Kidney (tissue), 14 donors: ENCODE data around the gene LAMTOR2. TPM values are rescaled to one million over a fixed set of nuclear protein-coding genes. Genes with fewer than 3 reads are reported as not detected.
"Not testable (repeated sequence)": the region's sequence is repeated elsewhere in the genome, so short reads cannot be mapped to it uniquely, and the experiment has no call there.

ENCODE experiments used
- DNase-seq, 5 donors: peaks; one replicate each; pipeline ENCODE4 v3.0.0-alpha.2; 2013 to 2020
- FAIRE-seq: peaks from 2 replicates; lab custom pipeline; 2012; peaks lifted over from hg19 to GRCh38; lab: Jason Lieb, UNC
- H3K27ac ChIP-seq, 2 donors: one replicate each; pipeline ENCODE4 v1.7.0; 2013; ENCODE audit warnings: low read depth in 2 of 2, low read length in 2 of 2, inconsistent platforms in 1 of 2
- H3K27me3 ChIP-seq: one replicate; pipeline ENCODE4 v1.7.1; 2013; ENCODE audit warnings: low read length, inconsistent platforms; ENCODE audit not compliant: control insufficient read depth, insufficient read depth
- H3K36me3 ChIP-seq, 3 donors: one replicate each; pipeline versions ENCODE4 v1.7.0 to v1.7.1; 2013; ENCODE audit warnings: low read length in 3 of 3, control low read depth in 1 of 3, inconsistent platforms in 1 of 3; ENCODE audit not compliant: insufficient read depth in 3 of 3, control insufficient read depth in 2 of 3
- H3K4me1 ChIP-seq, 3 donors: one replicate each; pipeline versions ENCODE4 v1.7.0 to v1.7.1; 2013; ENCODE audit warnings: low read length in 3 of 3, inconsistent platforms in 1 of 3, low read depth in 1 of 3; ENCODE audit not compliant: control insufficient read depth in 2 of 3, insufficient read depth in 2 of 3
- H3K4me3 ChIP-seq, 3 donors: one replicate each; pipeline versions ENCODE4 v1.7.0 to v1.8.1; 2013; ENCODE audit warnings: low read length in 3 of 3, control low read depth in 1 of 3, inconsistent platforms in 1 of 3
- H3K9ac ChIP-seq, 3 donors: one replicate each; pipeline versions ENCODE4 v1.7.0 to v1.7.1; 2013; ENCODE audit warnings: low read length in 3 of 3, control low read depth in 1 of 3, inconsistent platforms in 1 of 3
- H3K9me3 ChIP-seq, 3 donors: one replicate each; pipeline versions ENCODE4 v1.7.0 to v1.7.1; 2013; ENCODE audit warnings: low read length in 3 of 3, control low read depth in 1 of 3, inconsistent platforms in 1 of 3; ENCODE audit not compliant: control insufficient read depth in 2 of 3, insufficient read depth in 1 of 3
- CTCF ChIP-seq: IDR thresholded peaks from 3 replicates; pipeline ENCODE4 v1.5.1; 2012; ENCODE audit warnings: mild to moderate bottlenecking, moderate library complexity, borderline replicate concordance; ENCODE audit not compliant: insufficient read depth; ENCODE audit errors: extremely low read depth
- intact Hi-C: fragments of 100-400 bp; cut with DNase I; formaldehyde crosslinking; loops from one replicate; pipeline ENCODE4 v1.11.1; 2022
- polyA plus RNA-seq: library from polyadenylated mRNA; stranded (reverse); fragments of 350-450 nt; fragmentation: Illumina TruSeq; extraction: RNeasy Lipid Tissue Mini Kit (QIAGEN cat#74804); gene quantifications from one replicate; pipeline ENCODE4 v1.2.3, GENCODE V29; 2014; ENCODE audit warnings: low read depth, low replicate concordance; ENCODE audit not compliant: insufficient read depth
- total RNA-seq: library from RNA; stranded (reverse); fragmentation: NEBNext Ultra II Directional; extraction: Animal tissue kit (Norgen Biotek cat#: 25700); gene quantifications from one replicate; pipeline ENCODE4 v1.2.1, GENCODE V29; 2021
- donor health status: control.
- donor health status: control.
- donor health status: control.
- donor health status: control.
- donor health status: control.
- donor health status: DM: yes; HTN: yes; CAD: no.
- donor health status: Normal renal cell carcinoma (clear cell type).

The LAMTOR2 gene
- total and polyA plus RNA-seq, 2 donors from 2014 or later: 50.8 to 200 TPM

DNA sequence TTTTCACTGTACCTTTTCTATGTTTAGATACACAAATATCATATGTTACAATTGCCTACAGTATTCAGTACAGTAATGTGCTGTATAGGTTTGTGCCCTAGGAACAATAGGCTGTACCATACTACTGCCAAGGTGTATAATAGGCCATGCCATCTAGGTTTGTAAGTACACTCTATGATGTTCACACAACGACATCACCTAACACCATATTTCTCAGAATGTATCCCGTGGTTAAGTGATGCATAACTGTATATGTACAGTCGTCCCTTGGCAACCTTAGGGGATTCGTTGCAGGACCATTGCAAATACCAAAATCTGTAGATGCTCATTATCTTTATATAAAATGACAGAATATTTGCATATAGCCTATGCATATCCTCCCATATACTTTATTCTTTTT is 28.0 kb upstream of the LAMTOR2 start:
- DNase-seq (no peak), FAIRE-seq (no peak)
- H3K27me3 ChIP-seq: no peaks in the 10 kb centered on the region
- no peak for TF ChIP-seq CTCF
- no peaks in the 10 kb centered on the region for H3K36me3 ChIP-seq
- no peaks in the 10 kb centered on the region for H3K9me3 ChIP-seq
- H3K4me1 ChIP-seq: no peaks in the 10 kb centered on the region
- intact Hi-C loops: no loop called here
- no peak overlapping the region for H3K27ac ChIP-seq
- no peak overlapping the region for H3K9ac ChIP-seq
- no peak overlapping the region for H3K4me3 ChIP-seq

DNA sequence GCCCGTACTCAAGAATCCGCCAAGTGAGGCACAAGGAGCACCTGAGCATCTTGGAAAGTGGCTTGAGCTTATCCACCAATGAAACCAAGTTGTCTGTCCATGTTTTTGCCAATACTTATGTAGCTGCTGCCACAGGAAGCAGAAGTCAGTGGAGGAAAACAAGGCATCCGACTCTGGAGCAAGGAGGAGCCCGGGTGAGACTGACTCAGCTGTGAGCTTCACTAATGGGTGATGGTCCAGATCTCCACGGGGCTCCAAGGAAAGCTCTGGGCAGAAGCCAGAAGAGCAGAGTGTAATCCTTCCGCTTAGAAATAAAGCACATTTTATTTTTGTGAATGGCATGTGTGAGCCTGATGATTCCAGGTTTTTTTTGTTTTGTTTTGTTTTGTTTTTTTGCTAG is 21.6 kb upstream of the LAMTOR2 start:
- no peaks in the 10 kb centered on the region for H3K4me1 ChIP-seq
- no peak overlapping the region for H3K4me3 ChIP-seq
- DNase-seq (no peak), FAIRE-seq (no peak)
- H3K36me3 ChIP-seq: peaks cover 0 to 5% (median 2%) of the 10 kb centered on the region in 3 donors
- no peak for TF ChIP-seq CTCF
- no peak overlapping the region for H3K27ac ChIP-seq
- intact Hi-C loops: no loop called here
- H3K9me3 ChIP-seq: no peaks in the 10 kb centered on the region
- no peaks in the 10 kb centered on the region for H3K27me3 ChIP-seq
- H3K9ac ChIP-seq: no peak overlapping the region

DNA sequence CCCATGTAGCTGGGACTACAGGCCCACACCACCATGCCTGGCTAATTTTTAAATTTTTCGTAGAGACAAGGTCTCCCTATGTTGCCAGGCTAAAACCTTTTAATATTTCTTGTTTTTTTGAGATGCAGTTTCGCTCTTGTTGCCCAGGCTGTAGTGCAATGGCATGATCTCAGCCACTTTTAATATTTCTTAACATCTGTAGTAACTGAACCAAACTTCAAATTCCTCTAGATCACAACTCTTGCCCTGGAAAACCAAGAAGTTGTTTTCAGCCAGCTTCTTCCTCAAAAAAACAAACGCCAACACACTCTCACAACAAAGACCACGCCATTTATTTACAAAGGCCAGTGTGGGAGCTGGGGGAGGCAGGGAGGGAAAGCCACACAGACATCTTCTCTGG is 19.6 kb upstream of the LAMTOR2 start:
- H3K4me1 ChIP-seq, H3K27ac ChIP-seq, H3K9ac ChIP-seq, H3K4me3 ChIP-seq, H3K27me3 ChIP-seq, FAIRE-seq, DNase-seq, intact Hi-C loops, H3K36me3 ChIP-seq, H3K9me3 ChIP-seq: not testable (repeated sequence)

DNA sequence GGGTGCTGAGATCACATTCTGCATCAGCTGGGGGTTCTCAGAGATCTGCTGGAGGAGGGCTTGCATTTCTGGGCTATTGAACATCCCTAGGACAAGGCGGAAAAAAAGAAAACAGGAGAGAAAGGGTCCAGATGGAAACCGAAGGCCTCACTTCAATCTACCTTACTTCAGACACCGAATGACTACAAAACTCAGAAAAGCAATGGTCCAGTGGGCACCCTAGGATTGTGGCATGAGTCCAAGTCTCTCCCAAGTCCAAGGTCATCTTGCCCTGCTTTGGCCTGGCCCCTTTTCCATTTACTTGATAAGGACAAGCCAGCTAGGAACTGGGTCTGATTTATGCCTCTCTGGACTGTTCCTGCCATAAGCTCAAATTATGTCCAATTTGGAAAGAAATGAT is 11.8 kb upstream of the LAMTOR2 start:
- DNase-seq (no peak), FAIRE-seq (no peak)
- Histone ChIP-seq H3K9me3 (no peaks in the 10 kb centered on the region), H3K4me1 (peaks cover 0 to 6% (median 0%) of the 10 kb centered on the region in 3 donors), H3K9ac (no peak overlapping the region), H3K36me3 (peaks cover 2 to 9% (median 8%) of the 10 kb centered on the region in 3 donors), H3K27ac (no peak overlapping the region), H3K4me3 (no peak overlapping the region), H3K27me3 (no peaks in the 10 kb centered on the region)
- intact Hi-C loops: no loop called here
- no peak for TF ChIP-seq CTCF
